ENCODE data around the gene CCDC60. TPM values are rescaled to one million over a fixed set of nuclear protein-coding genes. Genes with fewer than 3 reads are reported as not detected.

The CCDC60 gene
- polyA plus RNA-seq, 3 donors, result not detected

GRCh38 chr12:119573086-119573485 lies 238.6 kb downstream of the CCDC60 start:
- Histone ChIP-seq H3K4me3 (replicated peaks in 1 of 3; ENCODE audit: low read depth in 2 of 3, low read length in 3 of 3) (no peak overlapping the region), H3K27ac (ENCODE audit: low read depth in 1 of 2, low read length in 2 of 2) (no peak overlapping the region), H3K27me3 (ENCODE audit: control insufficient read depth in 2 of 2, insufficient read depth in 2 of 2, low read length in 2 of 2) (no peaks in the 10 kb centered on the region), H3K79me2 (ENCODE audit: insufficient read depth, low read length) (no peaks in the 10 kb centered on the region), H3K4me1 (ENCODE audit: control insufficient read depth in 1 of 2, insufficient read depth in 2 of 2, low read length in 2 of 2) (no peaks in the 10 kb centered on the region), H3K36me3 (replicated peaks in 1 of 2; ENCODE audit: control insufficient read depth in 1 of 2, insufficient read depth in 2 of 2, low read length in 2 of 2) (no peaks in the 10 kb centered on the region), H4K20me1 (ENCODE audit: insufficient read depth, low read length) (no peaks in the 10 kb centered on the region), H3K9me3 (replicated peaks in 1 of 2; ENCODE audit: control insufficient read depth in 1 of 2, insufficient read depth in 1 of 2, low read length in 2 of 2) (no peaks in the 10 kb centered on the region), H3K9ac (ENCODE audit: insufficient read depth, low read length, poor library complexity, severe bottlenecking) (no peak overlapping the region), H3K4me2 (replicated peaks; ENCODE audit: extremely low read depth, low read length, poor library complexity, severe bottlenecking) (no peak overlapping the region), H2AFZ (ENCODE audit: insufficient read depth, low read depth, low read length, poor library complexity, severe bottlenecking) (no peak overlapping the region)
- Mint-ChIP-seq H3K27me3 (ENCODE audit: low read depth in 3 of 3) (peaks cover 0 to 8% (median 3%) of the 10 kb centered on the region in 3 donors), H3K36me3 (no peaks in the 10 kb centered on the region), H3K4me3 (no peak overlapping the region), H3K27ac (no peak overlapping the region), H3K9me3 (peaks cover 0 to 2% (median 0%) of the 10 kb centered on the region in 7 donors), H3K4me1 (no peaks in the 10 kb centered on the region)
- TF ChIP-seq CTCF (IDR thresholded peaks at IDR 0.05), result no peak
- intact Hi-C loops (cut with micrococcal nuclease), result no loop called here
- DNase-seq, result no peak
- WGBS (ENCODE audit: insufficient coverage), result no CpG with 5 or more reads among the region's 1 CpG

GRCh38 chr12:119574255-119574654 lies 239.7 kb downstream of the CCDC60 start:
- no peak for DNase-seq
- no peaks in the 10 kb centered on the region for H3K4me1 Mint-ChIP-seq
- H3K27me3 ChIP-seq (ENCODE audit: control insufficient read depth in 2 of 2, insufficient read depth in 2 of 2, low read length in 2 of 2), result no peaks in the 10 kb centered on the region
- H3K9ac ChIP-seq (ENCODE audit: insufficient read depth, low read length, poor library complexity, severe bottlenecking), result no peak overlapping the region
- no peak overlapping the region for H3K27ac ChIP-seq (ENCODE audit: low read depth in 1 of 2, low read length in 2 of 2)
- no peak for TF ChIP-seq CTCF (IDR thresholded peaks at IDR 0.05)
- no peak overlapping the region for H3K4me3 ChIP-seq (replicated peaks in 1 of 3; ENCODE audit: low read depth in 2 of 3, low read length in 3 of 3)
- no peaks in the 10 kb centered on the region for H3K9me3 ChIP-seq (replicated peaks in 1 of 2; ENCODE audit: control insufficient read depth in 1 of 2, insufficient read depth in 1 of 2, low read length in 2 of 2)
- H3K4me2 ChIP-seq (replicated peaks; ENCODE audit: extremely low read depth, low read length, poor library complexity, severe bottlenecking), result no peak overlapping the region
- no peaks in the 10 kb centered on the region for H3K79me2 ChIP-seq (ENCODE audit: insufficient read depth, low read length)
- peaks cover 0 to 7% (median 3%) of the 10 kb centered on the region in 3 donors for H3K27me3 Mint-ChIP-seq (ENCODE audit: low read depth in 3 of 3)
- H3K36me3 Mint-ChIP-seq, result no peaks in the 10 kb centered on the region
- H3K9me3 Mint-ChIP-seq, result peaks cover 0 to 2% (median 0%) of the 10 kb centered on the region in 7 donors
- H3K4me1 ChIP-seq (ENCODE audit: control insufficient read depth in 1 of 2, insufficient read depth in 2 of 2, low read length in 2 of 2), result no peaks in the 10 kb centered on the region
- no peak overlapping the region for H3K4me3 Mint-ChIP-seq
- no peak overlapping the region for H2AFZ ChIP-seq (ENCODE audit: insufficient read depth, low read depth, low read length, poor library complexity, severe bottlenecking)
- H3K36me3 ChIP-seq (replicated peaks in 1 of 2; ENCODE audit: control insufficient read depth in 1 of 2, insufficient read depth in 2 of 2, low read length in 2 of 2), result no peaks in the 10 kb centered on the region
- 92% methylated on average over 1 of the region's 1 CpG for WGBS (ENCODE audit: insufficient coverage)
- intact Hi-C loops (cut with micrococcal nuclease), result no loop called here
- H4K20me1 ChIP-seq (ENCODE audit: insufficient read depth, low read length), result no peaks in the 10 kb centered on the region
- no peak overlapping the region for H3K27ac Mint-ChIP-seq

Measured in CD14-positive monocyte (primary cell).